Gastrocnemius medialis (tissue), 4 donors: ENCODE measurements around the gene RPS6KA2.
A peak's percentile ranks its signal among the peaks of the same experiment; 100 is the strongest.

Experiments
- CTCF ChIP-seq, 5 experiments: fragments of 450-650 bp in 3 of 5; fragments of 200-600 bp in 2 of 5; sonication (generic) in 2 of 5; IDR thresholded peaks in 4 of 5; conservative IDR thresholded peaks in 1 of 5; 1 replicate in 4 of 5; 2 replicates in 1 of 5; pipeline ENCODE4 v1.5.1; 2016 to 2019; ENCODE audit warnings: antibody characterized with exemption in 5 of 5, mild to moderate bottlenecking in 3 of 5, moderate library complexity in 3 of 5
- POLR2A ChIP-seq, 2 donors: fragments of 450-650 bp; IDR thresholded peaks; one replicate each; pipeline ENCODE4 v1.6.1; 2017; ENCODE audit warnings: antibody characterized with exemption in 2 of 2, mild to moderate bottlenecking in 2 of 2, moderate library complexity in 2 of 2

GRCh38 chr6:166627033-166627874 is at the start of gene RPS6KA2:
- TF ChIP-seq CTCF (IDR thresholded peaks at IDR 0.05 in 4 of 5, conservative IDR thresholded peaks at IDR 0.05 in 1 of 5) (peak in 1 of 5 experiments; percentile 25), POLR2A (IDR thresholded peaks at IDR 0.05) (peak; percentile 97 to 98)
